Spleen (tissue), 7 donors: ENCODE data around the gene KCNE3.

Source experiments
- CTCF ChIP-seq, 11 experiments: fragments of 200-600 bp in 7 of 11; fragments of 450-650 bp in 4 of 11; sonication (generic) in 4 of 11; IDR thresholded peaks in 8 of 11; conservative IDR thresholded peaks in 3 of 11; 1 replicate in 7 of 11; 2 replicates in 4 of 11; pipeline versions ENCODE4 v1.4.0 to v1.8.0; 2016 to 2021; ENCODE audit warnings: antibody characterized with exemption in 11 of 11, inconsistent platforms in 4 of 11, mild to moderate bottlenecking in 1 of 11
- POLR2A ChIP-seq, 3 donors: fragments of 450-650 bp; IDR thresholded peaks; one replicate each; pipeline ENCODE4 v1.5.1; 2017; ENCODE audit warnings: antibody characterized with exemption in 3 of 3, mild to moderate bottlenecking in 1 of 3
- donor health status: DM: no; HTN: no; CAD: no; lungs with moderate emphysema.
- donor health status: DM: no; HTN: no; CAD: no.
- donor health status: DM: no; HTN: no; CAD: no.

- TF ChIP-seq CTCF (IDR thresholded peaks at IDR 0.05 in 8 of 11, conservative IDR thresholded peaks at IDR 0.05 in 3 of 11): no peak
- TF ChIP-seq POLR2A (IDR thresholded peaks at IDR 0.05): no peak
Observed at GRCh38 chr11:74471668-74472429, 4.5 kb upstream of the KCNE3 start.
